Central memory CD4-positive, alpha-beta T cell (primary cell): ENCODE data around the gene PPIL4.
A peak's percentile ranks its signal among the peaks of the same experiment; 100 is the strongest.
"Not testable (repeated sequence)": the region's sequence is repeated elsewhere in the genome, so short reads cannot be mapped to it uniquely, and the experiment has no call there.

Source experiments
- DNase-seq: peaks from one replicate; pipeline ENCODE4 v3.0.0; 2022

PPIL4 gene

DNA sequence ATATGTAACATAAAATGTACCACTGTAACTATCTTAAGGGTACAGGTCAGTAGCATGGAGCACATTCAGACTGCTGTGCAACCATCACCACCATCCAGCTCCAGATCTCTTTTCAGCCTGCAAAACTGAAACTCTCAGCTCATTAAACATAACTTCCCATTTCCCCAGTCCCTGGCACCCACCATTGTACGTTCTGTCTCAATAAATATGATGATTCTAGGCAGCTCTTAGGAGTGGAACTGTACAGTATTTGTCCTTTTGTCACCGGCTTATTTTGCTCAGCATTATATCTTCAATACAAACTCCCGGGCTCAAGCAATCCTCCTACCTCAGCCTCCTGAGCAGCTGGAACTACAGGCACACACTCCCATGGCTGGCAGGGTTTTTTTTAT lies 62.5 kb downstream of the PPIL4 start:
- DNase-seq = no peak

DNA sequence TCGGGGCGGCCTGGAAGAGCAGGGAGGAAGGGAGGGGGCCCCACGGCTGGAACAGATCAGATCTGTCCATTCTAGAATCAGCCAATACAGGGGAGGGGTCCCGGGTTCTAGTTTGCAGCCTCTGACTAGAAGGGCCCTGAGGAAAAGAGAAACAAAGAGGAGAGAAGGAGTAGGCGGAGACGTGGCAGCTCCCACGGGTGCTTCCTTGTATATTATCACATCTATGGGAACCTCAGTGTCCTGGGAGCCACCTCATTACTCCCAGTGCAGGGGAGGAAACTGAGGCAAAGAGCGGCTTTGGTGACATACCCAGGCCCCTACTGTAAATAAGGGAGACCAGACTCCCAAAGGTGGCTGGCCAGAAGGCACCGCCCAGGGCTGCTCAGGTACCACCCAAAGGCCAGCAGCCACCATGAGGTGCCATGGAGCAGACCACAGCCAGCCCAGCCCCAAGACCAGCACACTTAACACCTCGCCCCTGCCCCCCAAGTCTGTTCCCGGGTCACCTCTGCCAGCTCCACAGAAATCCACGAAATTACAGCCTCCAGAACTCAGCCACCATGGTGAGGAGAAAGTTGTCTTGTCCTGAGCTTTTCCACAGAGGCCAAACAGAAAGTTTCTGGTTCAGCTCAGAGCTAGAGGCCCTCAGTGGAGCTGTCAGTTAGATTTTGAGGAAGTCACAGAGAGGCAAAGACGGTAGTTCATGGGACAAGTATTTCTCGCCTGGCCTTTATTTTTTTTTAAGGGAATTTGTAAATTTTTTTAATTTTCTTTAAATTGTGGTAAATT lies 63.1 kb downstream of the PPIL4 start:
- peak; percentile 19 for DNase-seq

DNA sequence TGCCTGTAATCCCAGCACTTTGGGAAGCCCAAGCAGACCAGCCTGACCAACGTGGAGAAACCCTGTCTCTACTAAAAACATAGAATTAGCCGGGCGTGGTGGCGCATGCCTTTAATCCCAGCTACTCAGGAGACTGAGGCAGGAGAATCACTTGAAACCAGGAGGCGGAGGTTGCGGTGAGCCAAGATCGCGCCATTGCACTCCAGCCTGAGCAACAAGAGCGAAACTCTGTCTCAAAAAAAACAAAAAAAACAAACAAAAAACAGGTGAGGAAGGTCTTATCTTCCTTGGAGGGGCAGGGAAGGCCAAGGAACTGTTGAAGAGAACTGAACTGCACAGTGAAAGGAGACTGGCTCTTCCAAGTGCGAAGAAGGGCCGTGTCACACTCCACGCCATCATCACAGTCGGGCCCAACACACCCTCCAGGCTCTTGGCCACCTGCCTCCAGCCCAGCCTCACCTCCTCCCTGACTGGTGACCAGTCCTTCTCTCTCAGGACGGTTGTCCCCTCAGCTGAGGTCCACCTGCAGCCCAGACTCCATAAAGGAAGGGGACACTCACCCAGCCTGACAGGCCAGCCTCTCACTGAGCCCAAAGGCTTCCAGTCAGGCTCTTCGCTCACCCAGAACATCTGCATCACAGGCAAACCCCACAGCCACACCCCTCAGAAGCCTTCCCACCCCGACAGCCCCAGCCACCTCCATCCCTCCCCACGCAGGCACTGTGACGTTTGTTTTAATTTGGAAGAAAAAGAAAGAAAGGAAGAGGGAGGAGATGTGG lies 65.2 kb downstream of the PPIL4 start:
- peak; percentile 72 for DNase-seq

DNA sequence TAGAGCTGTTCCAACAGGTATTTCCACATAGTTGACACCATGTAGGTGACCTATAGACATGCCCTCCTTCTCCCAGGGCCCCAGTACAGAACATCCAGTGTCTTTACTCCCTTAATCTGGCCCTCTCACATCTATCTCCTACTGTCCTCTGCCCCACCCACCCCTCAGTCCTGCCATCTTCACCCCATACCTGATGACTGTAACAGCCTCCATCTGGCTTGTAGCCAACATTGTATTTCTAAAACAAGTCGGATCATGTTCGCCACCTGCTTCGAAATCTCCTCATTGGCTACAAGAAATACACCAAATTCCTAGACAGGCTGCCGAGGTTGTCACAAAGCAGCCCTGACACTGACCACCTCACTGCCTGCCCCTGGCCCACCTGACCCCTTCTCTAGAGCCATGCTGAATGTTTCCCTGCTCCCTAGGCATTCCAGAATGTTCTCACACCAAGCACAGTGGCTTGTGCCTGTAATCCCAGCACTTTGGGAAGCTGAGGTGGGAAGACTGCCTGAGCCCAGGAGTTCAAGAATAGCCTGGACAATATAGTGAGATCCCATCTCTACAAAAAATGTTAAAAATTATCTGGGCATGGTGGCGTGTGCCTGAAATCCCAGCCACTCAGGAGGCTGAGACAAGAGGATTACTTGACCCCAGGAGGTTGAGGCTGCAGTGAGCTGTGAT lies 67.1 kb downstream of the PPIL4 start:
- no peak for DNase-seq

DNA sequence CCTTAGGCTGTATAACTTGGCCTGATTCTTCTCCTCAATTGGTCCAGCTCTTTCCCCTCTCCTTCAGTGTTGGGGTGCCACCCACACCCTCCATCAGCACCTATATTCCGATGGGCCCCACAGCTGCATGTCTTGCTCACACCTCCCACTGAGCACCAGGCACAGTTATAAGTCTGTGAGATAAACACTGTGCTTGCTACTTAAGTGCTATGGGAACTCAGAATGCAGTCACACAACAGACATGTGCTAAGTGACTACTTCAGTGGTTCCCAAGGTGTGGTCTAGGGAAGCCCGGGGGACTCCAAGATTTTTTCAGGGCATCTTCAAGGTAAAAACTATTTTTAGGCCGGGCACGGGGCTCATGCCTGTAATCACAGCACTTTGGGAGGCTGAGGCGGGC lies 68.3 kb downstream of the PPIL4 start:
- no peak for DNase-seq

DNA sequence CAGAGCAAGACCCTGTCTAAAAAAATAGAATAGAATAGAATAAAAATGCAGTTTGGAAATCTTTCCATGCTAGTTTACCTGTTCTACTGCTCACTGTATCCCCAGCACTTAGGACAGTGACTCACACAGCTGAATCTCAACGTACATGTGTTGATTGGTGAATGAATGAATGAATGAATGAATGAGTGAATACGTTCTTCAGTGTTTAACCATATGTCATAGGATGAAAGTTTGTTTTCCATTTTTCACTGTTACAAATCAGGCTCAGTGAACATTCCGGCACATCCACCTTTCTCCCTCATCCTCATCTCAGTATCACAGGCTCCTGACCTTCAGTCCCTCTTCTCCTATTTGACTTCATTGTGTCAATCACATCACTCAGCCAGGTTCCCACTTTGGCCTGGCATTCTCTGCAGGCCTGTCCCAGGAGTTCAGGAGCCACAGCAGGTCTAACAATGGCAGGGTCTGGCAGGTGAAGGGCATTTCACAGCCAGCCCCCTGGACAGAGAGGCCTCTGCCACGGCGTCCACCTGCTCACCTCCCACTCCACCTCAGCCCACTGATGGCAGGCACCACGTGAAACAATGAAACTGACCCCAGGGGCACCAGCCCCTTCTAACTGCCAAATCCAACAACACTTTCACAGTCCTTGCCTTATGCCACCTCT lies 68.9 kb downstream of the PPIL4 start:
- no peak for DNase-seq

DNA sequence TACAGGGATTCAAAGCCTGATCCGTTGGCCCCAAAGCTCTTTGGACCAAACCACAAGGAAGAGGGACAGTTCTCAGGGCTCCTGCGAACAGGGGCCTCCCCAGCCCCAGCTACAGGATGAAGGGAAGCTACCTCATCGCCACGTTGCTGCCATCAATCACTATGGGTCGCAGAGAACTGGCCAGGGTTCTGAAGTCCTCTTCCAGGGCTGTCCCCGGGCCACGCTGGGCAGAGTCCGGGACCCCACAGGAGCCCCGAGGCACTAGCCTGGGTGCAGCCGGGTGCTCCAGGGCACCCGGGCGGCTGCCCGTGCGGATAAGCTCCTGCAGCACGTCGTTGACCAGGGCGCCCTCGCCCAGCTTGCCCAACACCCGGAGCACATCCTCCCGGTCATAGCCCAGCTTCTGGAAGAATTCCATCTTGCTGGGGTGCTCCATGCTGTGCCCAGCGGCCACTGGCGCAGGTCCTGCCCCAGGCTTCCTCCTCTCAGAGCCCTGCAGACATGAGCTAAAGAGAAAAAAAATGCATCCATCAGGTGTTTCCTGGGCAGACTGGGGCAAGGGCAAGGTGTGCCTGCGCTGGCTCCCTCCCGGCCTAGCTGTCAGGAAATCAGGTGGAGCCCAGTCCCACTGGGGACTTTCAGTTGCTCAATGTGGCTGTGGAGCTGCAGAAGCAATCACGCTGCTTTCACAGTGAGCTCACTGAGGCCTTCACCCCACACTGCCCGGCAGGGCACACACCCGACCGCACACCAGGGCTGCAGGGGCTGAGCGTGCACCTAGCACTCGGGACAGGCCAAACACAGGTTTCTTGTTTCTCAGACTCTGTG lies 71.5 kb downstream of the PPIL4 start:
- DNase-seq = no peak

DNA sequence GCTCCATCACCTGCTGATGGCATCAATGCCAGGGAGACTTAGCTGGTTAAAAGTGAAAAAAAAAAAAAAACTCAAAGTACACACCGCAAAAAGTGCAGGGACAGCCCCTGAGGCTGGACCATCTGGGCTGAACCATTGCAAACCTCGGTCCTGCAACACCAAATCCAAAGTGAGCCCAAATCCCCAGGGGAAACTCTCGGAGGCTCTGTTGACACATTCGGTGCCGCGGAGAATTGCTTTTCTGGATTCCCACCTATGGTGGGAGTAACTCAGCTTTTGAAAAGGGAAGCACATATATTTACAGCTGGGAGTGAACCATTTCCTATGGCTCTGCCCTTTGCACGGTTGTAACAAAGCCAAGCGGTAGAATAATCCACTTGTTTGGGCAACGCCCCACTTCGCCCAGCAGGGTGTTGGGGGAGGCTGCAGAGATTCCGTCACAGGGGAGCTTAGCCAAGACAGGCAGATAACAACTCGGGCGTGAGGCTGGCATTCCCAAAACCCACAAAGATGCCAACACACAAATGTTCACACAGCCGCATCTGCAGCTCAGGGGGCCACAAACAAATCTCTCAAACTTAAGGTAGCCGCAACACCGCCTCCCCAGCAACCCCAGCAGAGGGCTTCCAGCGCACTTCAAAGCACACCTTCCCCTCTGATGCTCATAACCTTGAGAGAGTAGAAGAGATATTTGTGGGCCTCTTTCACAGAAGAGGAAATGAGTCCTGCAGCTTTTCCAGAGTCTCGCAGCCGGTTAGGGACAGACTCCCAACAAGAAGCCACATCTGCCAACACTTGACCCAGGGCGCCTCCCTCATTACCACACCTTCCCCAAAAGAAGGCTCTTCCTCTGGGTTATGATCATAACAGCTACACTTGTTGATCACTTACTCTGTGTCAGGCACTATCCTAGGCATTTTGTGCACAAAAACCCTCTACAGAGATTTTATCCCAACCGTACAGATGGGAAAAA lies 72.5 kb downstream of the PPIL4 start:
- peak; percentile 46 for DNase-seq

DNA sequence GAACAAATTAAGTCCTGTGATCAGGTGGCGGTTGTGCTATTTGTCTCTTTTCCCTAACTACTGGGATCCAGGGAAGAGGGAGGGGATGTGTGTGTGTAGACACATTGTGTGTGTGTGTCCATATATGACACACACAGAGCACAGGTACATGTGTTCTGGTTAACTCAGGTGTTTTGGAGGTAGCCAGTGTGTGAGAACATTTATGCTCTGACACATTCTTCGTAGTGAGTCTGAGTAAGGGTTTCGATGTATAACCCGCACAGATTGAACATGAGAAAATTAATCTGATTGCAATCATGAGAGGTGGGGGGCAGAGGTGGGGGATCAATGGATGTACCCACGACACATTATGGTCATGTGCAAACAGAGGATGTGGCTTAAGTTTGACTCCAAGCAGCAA lies 73.6 kb downstream of the PPIL4 start:
- DNase-seq = no peak

DNA sequence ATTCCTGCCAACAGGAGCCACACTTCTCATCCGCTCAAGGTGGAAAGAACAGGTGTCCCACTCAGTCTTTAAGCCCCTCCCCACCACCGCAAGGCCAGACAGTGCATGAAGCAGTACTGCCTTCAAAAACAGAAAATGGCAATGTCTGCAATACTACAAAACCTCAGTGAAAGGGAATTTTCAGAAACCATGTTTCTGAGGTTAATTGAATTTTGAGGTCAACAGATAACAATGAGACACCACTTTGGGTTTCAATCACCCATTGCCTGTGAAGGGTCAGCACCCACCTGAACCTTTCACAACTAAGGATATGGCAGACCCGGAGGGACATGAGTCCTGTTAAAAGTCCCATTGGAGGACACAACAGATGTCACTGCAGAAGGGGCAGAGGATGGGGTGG lies 74.0 kb downstream of the PPIL4 start:
- peak; percentile 37 for DNase-seq

DNA sequence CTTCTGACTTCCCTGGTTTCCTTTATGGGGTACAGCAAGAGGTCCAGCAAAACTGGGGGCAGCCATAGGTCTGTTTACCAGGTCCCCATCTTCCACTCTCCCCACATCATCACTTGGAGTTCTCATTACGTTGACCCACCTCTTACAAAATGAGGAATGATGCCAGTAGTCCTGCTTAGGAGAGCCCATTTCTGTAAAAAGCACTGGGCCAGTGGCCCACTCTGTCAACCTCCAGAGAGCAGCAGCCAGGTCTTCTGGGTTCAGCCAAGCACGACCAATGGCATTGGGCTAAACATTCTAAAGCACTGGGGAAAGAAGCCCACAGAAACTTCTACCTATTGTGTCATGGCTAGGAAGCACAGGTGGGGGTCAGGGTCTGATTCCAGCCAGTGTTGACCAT lies 74.9 kb downstream of the PPIL4 start:
- DNase-seq = no peak

DNA sequence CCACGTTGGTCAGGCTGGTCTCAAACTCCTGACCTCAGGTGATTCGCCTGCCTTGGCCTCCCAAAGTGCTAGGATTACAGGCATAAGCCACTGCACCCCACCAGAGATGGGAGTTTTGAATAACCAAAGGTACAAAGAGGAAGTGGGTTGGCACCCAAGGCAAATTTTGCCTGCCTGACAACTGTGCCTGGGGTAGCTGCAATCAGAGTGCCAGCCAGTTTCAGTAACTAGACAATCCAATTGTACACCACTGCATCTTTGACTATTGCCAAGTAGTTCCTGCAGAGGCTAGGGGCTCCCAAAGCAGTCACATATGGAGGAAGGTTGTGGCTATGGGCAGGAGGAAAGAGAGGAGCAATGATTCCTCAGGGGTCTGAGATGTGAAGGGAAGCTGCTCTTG lies 77.7 kb downstream of the PPIL4 start:
- no peak for DNase-seq

DNA sequence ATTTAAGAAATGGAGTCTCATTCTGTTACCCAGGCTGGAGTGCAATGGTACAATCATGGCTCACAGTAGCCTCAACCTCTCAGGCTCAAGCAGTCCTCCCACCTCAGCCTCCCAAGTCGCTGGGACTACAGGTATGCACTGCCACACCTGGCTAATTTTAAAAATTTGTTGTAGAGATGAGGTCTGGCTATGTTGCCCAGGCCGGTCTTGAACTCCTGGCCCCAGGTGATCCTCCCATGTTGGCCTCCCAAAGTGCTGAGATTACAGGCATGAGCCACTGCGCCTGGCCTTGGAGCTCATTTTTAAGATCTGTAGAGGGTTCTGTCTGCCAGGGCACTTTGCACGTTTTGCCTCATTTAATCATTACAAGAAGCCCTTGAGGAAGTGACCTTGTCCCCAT lies 78.6 kb downstream of the PPIL4 start:
- DNase-seq = no peak

DNA sequence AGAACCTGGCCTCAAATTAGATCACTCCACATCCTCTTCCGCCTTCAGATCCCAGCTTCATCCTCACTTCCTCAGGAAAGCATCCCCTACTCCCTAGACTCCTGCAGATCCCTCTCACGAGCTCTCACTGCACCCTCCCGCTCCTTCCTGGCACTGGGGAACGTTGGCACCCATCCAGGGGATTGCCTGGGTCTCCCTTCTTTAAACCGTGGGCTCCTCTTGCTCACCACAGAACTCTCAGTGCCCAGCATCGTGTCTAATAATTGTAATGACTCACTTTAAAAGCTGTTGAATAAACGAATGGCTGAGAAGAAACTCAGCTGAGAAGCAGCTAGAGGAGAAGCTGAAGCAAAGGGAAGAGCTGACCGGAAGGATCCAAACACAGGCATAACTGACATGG lies 81.4 kb downstream of the PPIL4 start:
- DNase-seq = no peak

DNA sequence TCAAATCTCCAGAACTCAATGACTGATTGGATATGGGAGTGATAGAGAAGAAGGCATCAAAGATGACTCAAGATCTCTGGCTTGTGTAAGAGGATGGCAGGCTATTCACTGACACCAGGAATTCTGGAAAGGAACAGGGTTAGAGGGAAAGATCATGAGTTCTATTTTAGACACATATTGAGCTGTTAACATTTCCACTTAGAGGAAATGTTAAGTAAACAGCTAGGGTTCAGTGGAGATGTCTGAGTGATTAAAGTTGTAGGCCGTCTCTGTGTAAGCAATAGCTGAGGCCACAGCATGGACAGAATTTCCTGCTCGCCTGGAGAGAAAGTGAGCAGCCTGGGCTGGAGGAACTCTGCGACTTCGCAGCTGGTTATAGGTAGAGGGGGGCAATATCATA lies 82.1 kb downstream of the PPIL4 start:
- DNase-seq = no peak

DNA sequence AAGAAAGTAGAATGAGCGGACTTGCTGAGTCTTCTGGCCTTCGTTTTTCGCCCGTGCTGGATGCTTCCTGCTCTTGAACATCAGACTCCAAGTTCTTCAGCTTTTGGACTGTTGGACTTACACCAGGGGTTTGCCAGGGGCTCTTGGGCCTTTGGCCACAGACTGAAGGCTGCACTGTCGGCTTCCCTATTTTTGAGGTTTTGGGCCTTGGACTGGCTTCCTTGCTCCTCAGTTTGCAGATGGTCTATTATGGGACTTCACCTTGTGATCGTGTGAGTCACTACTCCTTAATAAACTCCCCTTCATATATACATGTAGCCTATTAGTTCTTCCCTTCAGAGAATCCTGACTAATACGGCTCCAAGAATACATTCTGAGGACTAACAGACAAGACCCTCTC lies 83.1 kb downstream of the PPIL4 start:
- DNase-seq = not testable (repeated sequence)

DNA sequence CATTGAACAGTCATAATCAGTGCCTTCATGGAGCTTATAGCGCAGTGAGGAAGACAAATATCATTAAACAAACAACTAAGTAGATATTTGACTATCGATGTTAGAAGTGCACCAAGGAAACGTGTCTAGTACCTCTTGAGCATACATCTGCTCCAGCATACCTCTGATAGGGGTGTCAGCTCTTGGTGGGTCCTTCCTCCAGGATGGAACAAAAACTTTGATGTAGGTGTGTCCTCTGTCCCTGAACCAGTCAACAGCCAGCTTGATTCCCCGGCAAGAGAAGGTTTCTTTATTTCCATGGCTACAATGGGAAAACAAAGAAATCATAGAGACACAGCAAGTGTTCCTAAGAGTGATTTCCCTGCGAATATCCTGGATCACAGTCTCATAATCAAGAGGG lies 84.2 kb downstream of the PPIL4 start:
- DNase-seq = no peak

DNA sequence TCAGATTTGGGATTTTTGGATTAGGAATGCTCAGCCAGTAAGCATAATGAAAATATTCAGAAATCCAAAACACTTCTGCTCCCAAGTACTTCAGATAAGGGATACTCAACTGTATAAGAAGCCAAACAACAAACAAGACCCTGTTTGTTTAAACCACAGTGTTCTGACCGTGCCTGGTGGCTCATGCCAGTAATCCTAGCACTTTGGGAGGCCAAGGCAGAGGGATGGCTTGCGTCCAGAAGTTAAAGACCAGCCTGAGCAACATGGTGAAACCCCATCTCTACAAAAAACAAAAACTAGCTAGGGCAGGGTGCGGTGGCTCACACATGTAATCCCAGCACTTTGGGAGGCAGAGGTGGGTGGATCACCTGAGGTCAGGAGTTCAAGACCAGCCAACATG lies 85.6 kb downstream of the PPIL4 start:
- DNase-seq = not testable (repeated sequence)

DNA sequence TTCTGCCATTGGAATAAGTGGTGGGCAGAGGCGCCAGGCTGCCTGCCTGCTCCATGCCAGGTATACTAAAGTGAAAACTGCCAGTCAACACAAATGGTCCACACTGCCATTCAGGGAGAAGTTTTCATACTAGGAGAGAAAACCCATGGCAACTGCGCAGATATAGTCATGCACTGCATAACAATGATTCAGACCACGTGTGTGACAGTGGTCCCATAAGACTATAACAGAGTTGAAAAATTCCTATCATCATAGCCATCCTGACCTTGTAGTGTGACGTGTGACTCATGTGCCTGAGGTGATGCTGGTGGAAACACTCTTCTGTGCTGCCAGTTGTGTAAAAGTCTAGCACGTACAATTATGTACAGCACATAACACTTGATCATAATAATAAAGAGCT lies 86.1 kb downstream of the PPIL4 start:
- no peak for DNase-seq

DNA sequence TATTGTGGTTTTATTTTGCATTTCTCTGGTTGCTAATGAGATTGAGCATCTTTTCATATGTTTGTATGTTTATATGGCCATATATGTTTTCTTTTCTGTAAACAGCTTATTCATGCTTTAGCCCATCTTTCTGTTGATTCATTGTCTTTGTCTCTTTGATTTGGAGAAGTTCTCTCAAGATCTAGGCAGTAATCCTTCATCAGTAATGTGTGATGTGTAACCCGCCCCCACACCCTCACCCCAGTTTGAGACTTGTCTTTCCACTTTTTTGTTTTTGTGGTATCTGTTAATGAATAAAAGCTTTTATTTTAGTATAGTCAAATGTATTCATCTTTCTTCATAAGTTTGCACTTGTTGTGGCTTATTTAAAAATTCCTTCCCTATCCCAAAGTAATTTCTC lies 87.0 kb downstream of the PPIL4 start:
- no peak for DNase-seq

DNA sequence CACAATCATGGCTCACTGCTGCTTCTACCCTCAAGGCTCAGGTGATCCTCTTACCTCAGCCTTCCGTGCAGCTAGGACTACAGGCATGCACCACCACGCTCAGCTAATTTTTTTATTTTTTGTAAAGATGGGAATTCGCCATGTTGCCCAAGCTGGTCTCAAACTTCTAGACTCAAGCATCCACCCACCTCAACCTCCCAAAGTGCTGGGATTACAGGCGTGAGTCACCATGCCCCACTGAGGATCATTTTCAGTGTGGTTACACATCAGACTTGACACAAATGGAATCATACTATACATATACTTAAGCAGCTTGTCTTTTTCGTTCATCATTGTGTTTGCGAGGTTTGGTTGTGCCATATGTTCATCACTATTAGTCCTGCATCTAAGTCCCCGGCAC lies 87.6 kb downstream of the PPIL4 start:
- no peak for DNase-seq
